22Rv1 (cell line): Measurements from ENCODE around the gene BIRC7.
A peak's percentile ranks its signal among the peaks of the same experiment; 100 is the strongest.

Experiments
- H3K27ac ChIP-seq: fragments of 450-650 bp; 2 replicates; pipeline ENCODE4 v1.5.1; 2017
- ZFX ChIP-seq: fragments of 450-650 bp; IDR thresholded peaks from 2 replicates; pipeline ENCODE4 v1.6.1; 2017; ENCODE audit warnings: antibody characterized with exemption, borderline replicate concordance
- TF ChIP-seq, protein P1 (sequence below): fragments of 450-650 bp; IDR thresholded peaks from 2 replicates; pipeline ENCODE4 v1.5.1; 2017; ENCODE audit warnings: mild to moderate bottlenecking

BIRC7 gene

DNA sequence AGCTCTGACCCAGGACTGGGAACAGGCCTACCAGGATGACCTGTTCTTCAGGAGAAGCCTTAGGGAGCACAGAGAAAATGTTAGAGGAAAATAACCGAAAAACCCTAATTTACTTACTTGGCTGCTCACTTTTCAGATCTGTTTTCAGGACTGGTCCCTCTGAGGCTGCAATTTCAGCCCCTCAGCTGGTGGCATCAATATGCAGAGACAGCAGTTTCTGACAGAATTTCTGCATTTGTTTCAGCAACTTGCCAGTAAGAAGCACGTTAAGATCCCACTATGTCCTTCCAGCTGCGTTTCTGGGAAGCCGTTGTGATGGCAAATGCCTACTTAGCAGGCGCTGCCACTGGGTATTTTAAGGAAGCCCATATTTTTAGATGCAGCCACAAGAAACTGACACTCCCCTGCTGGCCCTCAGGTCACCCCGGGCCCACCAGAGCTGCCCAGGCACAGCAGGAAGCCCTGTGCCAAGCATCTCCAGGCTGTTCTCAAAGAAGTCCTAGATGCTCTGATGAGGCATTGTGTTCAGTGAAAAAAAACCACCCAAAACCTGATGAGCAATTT is 27.3 kb upstream of the BIRC7 start:
- no peak for TF ChIP-seq ZFX
- TF ChIP-seq, protein P1, sequence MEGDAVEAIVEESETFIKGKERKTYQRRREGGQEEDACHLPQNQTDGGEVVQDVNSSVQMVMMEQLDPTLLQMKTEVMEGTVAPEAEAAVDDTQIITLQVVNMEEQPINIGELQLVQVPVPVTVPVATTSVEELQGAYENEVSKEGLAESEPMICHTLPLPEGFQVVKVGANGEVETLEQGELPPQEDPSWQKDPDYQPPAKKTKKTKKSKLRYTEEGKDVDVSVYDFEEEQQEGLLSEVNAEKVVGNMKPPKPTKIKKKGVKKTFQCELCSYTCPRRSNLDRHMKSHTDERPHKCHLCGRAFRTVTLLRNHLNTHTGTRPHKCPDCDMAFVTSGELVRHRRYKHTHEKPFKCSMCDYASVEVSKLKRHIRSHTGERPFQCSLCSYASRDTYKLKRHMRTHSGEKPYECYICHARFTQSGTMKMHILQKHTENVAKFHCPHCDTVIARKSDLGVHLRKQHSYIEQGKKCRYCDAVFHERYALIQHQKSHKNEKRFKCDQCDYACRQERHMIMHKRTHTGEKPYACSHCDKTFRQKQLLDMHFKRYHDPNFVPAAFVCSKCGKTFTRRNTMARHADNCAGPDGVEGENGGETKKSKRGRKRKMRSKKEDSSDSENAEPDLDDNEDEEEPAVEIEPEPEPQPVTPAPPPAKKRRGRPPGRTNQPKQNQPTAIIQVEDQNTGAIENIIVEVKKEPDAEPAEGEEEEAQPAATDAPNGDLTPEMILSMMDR, result no peak
- H3K27ac ChIP-seq, result no peak overlapping the region

DNA sequence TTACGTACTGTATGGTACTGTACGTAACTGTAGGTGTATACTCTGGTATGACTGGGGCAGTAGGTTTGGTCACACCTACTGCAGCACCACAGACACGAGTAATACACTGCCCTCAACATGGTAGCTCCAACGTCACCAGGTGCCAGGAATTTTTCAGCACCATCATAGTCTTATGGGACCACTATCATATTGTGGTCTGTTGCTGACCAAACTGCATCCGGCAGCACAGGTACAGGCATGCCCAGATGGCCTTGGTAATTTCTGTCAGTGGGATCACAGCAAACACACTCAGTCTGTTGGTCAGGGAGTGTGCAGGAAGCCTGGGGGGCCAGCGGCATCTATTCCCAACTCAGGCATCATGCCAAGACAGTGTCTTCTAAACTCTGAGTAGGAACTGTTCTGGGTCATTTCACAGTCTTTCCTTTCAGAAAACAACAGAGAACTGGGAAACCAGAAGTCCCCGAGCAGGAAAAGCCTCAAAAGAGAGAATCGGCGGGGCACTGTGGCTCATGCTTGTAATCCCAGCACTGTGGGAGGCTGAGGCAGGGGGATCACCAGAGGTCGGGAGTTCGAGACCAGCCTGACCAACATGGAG is 25.6 kb upstream of the BIRC7 start:
- no peak overlapping the region for H3K27ac ChIP-seq
- TF ChIP-seq ZFX, result no peak
- TF ChIP-seq, protein P1, result no peak

DNA sequence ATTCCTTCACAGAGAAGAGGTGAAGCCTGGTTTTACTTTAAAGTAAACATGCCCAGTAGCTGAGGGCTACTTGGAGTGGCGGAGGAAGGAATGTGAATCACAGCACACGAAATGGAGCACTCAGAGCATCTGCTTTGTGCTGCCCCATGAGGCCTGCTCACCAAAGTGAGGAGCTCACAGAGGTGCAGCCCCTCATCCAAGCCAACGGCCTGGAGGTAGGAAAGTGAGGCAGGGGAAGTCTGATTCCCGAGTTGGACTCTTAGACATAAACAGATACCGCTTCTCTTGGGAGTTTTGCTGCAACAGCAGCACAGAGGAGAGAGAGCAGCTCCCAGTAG is 23.3 kb upstream of the BIRC7 start:
- no peak overlapping the region for H3K27ac ChIP-seq
- TF ChIP-seq, protein P1, result no peak
- TF ChIP-seq ZFX, result no peak

DNA sequence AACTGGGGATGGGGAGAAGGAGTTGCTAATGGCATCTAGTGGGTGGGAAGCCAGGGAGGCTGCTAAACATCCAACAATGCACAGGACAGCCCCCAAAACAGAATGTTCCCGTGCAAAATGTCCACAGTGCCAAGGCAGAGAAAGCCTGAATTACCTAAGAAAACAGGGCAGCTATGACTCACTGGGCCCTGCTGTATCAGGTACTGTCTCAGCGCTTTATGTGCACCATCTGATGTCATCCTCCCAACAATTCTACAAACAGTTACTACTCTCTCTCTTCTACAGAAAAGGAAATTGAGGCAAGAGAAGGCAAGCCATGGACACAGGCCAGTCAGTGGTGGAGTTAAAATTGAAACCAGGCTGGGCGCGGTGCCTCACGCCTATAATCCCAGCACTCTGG is 22.9 kb upstream of the BIRC7 start:
- no peak overlapping the region for H3K27ac ChIP-seq
- TF ChIP-seq, protein P1, result no peak
- TF ChIP-seq ZFX, result no peak

DNA sequence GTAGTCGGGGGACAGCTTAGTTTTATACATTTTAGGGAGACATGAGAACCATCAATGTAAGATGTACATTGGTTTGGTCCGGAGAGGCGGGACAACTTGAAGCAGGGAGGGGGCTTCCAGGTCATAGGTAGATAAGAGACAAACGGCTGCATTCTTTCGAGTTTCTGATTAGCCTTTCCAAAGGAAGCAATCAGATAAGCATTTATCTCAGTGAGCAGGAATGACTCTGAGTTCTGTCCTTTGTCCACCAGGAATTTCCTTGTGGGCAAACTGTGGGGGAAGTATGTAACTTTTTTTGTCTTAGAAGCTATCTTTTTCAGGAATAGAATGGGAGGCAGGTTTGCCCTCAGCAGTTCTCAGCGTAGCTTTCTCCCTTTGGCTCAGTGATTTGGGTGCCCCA is 21.2 kb upstream of the BIRC7 start:
- TF ChIP-seq ZFX, result no peak
- TF ChIP-seq, protein P1, result no peak
- H3K27ac ChIP-seq, result peak overlapping the region; percentile 82

DNA sequence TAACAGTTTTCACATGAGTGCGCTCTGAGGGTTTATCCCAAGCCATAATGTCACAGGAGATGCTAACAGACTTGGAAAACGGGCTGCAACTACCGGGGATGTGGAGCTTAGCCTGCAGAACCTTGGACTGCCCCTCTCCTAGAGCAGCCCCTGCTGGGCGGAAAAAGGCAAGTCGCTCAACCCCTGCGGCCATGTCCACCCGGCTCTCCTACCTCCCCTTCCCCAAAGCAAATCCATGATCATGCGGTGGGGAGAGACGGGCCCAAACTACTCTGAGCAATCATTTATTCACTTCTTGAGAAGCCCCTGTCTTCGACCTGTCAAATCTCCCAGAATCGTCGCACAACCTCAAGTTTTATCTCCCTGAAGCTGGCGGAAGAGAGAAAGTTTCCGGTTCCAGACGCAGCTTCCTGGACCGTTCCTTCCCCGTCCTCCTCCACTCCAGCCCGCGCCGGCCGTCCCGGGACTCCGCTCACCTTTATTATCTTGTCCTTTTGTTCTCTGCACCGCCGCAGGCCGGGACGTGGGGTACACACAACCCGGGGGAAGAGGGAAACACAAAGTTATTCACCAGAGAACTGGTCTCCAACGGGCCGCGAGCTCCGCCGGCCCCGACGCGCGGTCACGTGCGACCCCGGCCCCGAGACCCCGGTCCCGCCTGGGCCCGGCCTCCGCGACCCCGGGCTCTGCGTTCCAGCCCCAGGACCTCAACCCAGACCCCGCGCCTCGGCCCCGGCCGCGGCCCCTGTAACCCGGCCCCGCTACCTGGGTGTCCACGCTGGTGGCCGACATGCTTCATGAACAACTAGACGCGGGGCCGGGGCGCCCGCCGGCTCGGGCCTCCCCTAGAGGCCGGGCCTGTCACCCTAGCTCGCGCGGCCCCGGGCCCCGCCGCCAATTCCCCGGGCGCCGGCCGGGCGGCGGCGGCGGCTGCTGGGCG is 20.3 kb upstream of the BIRC7 start:
- TF ChIP-seq, protein P1, result peak; percentile 66
- TF ChIP-seq ZFX, result no peak
- H3K27ac ChIP-seq, result peak overlapping the region; percentile 82
